ENCODE data around the gene DAPK1.

DNA sequence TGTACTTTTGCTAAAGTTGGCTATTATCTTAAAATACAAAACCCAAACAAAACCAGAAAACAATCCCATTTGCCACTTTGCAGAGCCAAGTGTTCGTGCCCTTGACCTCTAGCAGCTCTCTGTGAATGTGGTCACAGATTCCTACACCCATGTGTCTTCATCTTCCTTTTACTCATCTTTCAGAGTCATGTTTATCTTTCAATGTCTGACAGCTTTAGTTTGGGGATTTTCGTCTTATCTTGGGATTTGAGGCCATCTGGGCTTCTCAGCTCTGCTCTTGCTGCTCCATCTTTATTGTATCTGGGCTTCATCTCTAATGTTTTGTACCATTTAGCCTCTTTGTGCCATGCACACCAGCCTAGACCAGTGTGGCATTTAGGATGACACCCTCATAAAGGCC is 81.0 kb downstream of the DAPK1 start:
- TF ChIP-seq POLR2A (IDR thresholded peaks at IDR 0.05; ENCODE audit: low read length) (no peak), GATA1 (IDR thresholded peaks at IDR 0.05; ENCODE audit: low read depth, low read length) (no peak)

Data from erythroblast (primary cell).